Body of pancreas (tissue), 4 donors: ENCODE measurements around the gene C1RL.

Source experiments
- CTCF ChIP-seq, 7 experiments: fragments of 450-650 bp in 4 of 7; fragments of 200-600 bp in 3 of 7; sonication (generic) in 3 of 7; IDR thresholded peaks; one replicate each; pipeline ENCODE4 v1.5.1; 2016 to 2019; ENCODE audit warnings: antibody characterized with exemption in 7 of 7
- POLR2A ChIP-seq, 3 donors: fragments of 450-650 bp; IDR thresholded peaks; one replicate each; pipeline ENCODE4 v1.6.1; 2016; ENCODE audit warnings: antibody characterized with exemption in 3 of 3, mild to moderate bottlenecking in 2 of 3

- TF ChIP-seq CTCF (IDR thresholded peaks at IDR 0.05) = no peak
- no peak for TF ChIP-seq POLR2A (IDR thresholded peaks at IDR 0.05)
Observed at GRCh38 chr12:7058850-7059395, 50.1 kb downstream of the C1RL start.
